Panc1 (cell line): ENCODE data around the gene ZNF287. TPM values are rescaled to one million over a fixed set of nuclear protein-coding genes. Genes with fewer than 3 reads are reported as not detected.

Source experiments
- ATAC-seq: fragments of 200-7000 bp; cut with Tn5 transposase; 2 replicates; pipeline ENCODE4 v1.9.1; 2020; ENCODE audit warnings: mild to moderate bottlenecking, moderate library complexity
- BruUV-seq: library from RNA; stranded (reverse); fragments of 400-500 nt; replicated peaks from 2 replicates; lab custom pipeline; 2021; lab: Mats Ljungman, UMichigan
- CTCF ChIA-PET: fragments of 300-600 bp; sonication (Branson Sonifier 250); formaldehyde crosslinking; loops from one replicate; lab custom pipeline; 2022; ENCODE audit warnings: antibody characterized with exemption; lab: Charles Lee
- POLR2A ChIA-PET: fragments of 300-600 bp; sonication (Branson Sonifier 250); formaldehyde crosslinking; loops from one replicate; lab custom pipeline; 2022; ENCODE audit warnings: antibody characterized with exemption; lab: Charles Lee
- DNase-seq: peaks from one replicate; pipeline ENCODE4 v3.0.0-alpha.2; 2010; ENCODE audit warnings: low read depth, low spot score
- H3K27ac ChIP-seq: 2 replicates; pipeline ENCODE4 v1.5.1; 2011; ENCODE audit warnings: mild to moderate bottlenecking, low read length, inconsistent platforms
- H3K27me3 ChIP-seq: fragments of 200-500 bp; sonication (Bioruptor generic); 2 replicates; pipeline ENCODE4 v1.6.0; 2014; ENCODE audit warnings: low read length, inconsistent platforms; ENCODE audit not compliant: control insufficient read depth, insufficient read depth
- H3K36me3 ChIP-seq: fragments of 200-500 bp; sonication (Bioruptor generic); 2 replicates; pipeline ENCODE4 v1.5.1; 2014; ENCODE audit warnings: inconsistent platforms, mild to moderate bottlenecking, low read length, moderate library complexity; ENCODE audit not compliant: control insufficient read depth, insufficient read depth
- H3K4me1 ChIP-seq: 2 replicates; pipeline ENCODE4 v1.5.1; 2011; ENCODE audit warnings: inconsistent platforms, mild to moderate bottlenecking, low read length, moderate library complexity; ENCODE audit not compliant: control insufficient read depth, insufficient read depth
- H3K4me3 ChIP-seq, 2 experiments: 2 replicates each; pipeline ENCODE4 v1.5.1; 2011 to 2012; ENCODE audit warnings: low read depth in 2 of 2, low read length in 2 of 2, mild to moderate bottlenecking in 2 of 2, inconsistent platforms in 1 of 2, moderate library complexity in 1 of 2
- H3K9me3 ChIP-seq: fragments of 200-500 bp; sonication (Bioruptor generic); 2 replicates; pipeline ENCODE4 v1.5.1; 2014; ENCODE audit warnings: low read depth, mild to moderate bottlenecking, inconsistent platforms, low read length, moderate library complexity; ENCODE audit not compliant: control insufficient read depth, insufficient read depth
- POLR2AphosphoS5 ChIP-seq: IDR thresholded peaks from 2 replicates; pipeline ENCODE4 v1.6.1; 2012; ENCODE audit warnings: mild to moderate bottlenecking, low read depth, low read length, moderate library complexity
- SIN3A ChIP-seq: IDR thresholded peaks from 2 replicates; pipeline ENCODE4 v1.6.1; 2012; ENCODE audit warnings: low read depth, mild to moderate bottlenecking, low read length, moderate library complexity, borderline replicate concordance; ENCODE audit not compliant: insufficient read depth
- TCF7L2 ChIP-seq: IDR thresholded peaks from 2 replicates; pipeline ENCODE4 v1.6.1; 2011; ENCODE audit warnings: mild to moderate bottlenecking, low read depth, low read length, inconsistent platforms
- in situ Hi-C: cut with HindIII; loops from 2 replicates; pipeline ENCODE4 v1.10.0; 2016; ENCODE audit warnings: low sequenced_read_pairs, low pct_unique_long_range_greater_than_20kb
- intact Hi-C: fragments of 100-400 bp; cut with micrococcal nuclease; formaldehyde crosslinking; loops from one replicate; pipeline ENCODE4 v1.10.0; 2022; ENCODE audit not compliant: unreplicated experiment
- total RNA-seq: library from RNA; stranded (reverse); gene quantifications from one replicate; pipeline ENCODE4 v1.2.1, GENCODE V29; 2021; ENCODE audit not compliant: unreplicated experiment
- TF ChIP-seq, protein P1 (sequence below): fragments of 450-650 bp; IDR thresholded peaks from 2 replicates; pipeline ENCODE4 v1.5.1; 2017; ENCODE audit warnings: mild to moderate bottlenecking
- TF ChIP-seq, protein P2 (sequence below), 2 experiments: IDR thresholded peaks; 2 replicates each; pipeline ENCODE4 v1.6.1; 2011 to 2012; ENCODE audit warnings: low read depth in 2 of 2, control low read depth in 1 of 2, low read length in 1 of 2, mild to moderate bottlenecking in 1 of 2, moderate library complexity in 1 of 2; ENCODE audit not compliant: insufficient read depth in 1 of 2

The ZNF287 gene
- total RNA-seq, 1 experiment from 2014 or later = 12.3 TPM

DNA sequence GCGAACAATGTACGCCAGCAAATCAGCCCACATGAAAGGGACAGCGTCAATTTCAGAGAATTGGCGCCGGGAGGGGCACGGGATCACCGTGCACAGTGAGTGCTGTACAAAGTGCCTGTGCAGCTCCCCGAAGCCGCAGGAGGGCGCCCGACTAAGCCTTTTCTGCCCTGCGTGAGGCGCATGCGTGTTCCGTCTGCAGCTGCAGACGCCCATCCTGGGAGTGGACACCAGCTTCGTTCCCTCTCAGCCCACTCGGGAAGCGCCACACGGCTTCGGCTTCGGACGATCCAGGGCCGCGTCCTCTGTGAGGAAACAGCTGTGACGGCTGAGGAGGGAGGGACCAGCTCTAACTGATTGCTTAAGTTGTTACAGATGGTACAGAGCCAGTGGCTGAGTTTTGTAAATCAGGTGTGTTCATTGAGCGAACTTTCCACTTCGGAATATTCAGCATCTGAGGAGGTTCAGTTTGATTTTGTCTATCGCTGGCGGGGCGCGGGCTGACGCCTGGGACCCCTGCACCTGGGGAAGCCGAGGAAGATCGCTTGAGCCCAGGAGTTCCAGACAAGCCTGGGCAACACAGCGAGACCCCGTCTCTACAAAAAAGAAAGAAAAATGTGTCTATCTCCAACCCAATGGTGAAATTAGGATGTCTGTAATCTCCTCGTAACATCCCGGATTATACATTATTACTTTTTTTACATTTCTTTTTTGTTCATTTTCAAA, 15.4 kb upstream of the ZNF287 start:
- CTCF ChIA-PET = interaction anchor here (0.6 kb wide), 4 partner anchors 10 to 330 kb away, joined by 3 to 8 read pairs (median 4); no protein-coding TSS in a partner anchor
- no peaks in the 10 kb centered on the region for H3K27me3 ChIP-seq
- intact Hi-C loops (loop anchor here (5.0 kb wide), 1 partner anchor 47 kb away; no protein-coding TSS in a partner anchor), in situ Hi-C loops (no loop called here)
- H3K36me3 ChIP-seq = no peaks in the 10 kb centered on the region
- no TSS peak for BruUV-seq
- peak overlapping the region; percentile 68 for H3K27ac ChIP-seq
- peak; percentile 66; the same call in 1 of the 2 replicates for TF ChIP-seq POLR2AphosphoS5
- TF ChIP-seq, protein P1, sequence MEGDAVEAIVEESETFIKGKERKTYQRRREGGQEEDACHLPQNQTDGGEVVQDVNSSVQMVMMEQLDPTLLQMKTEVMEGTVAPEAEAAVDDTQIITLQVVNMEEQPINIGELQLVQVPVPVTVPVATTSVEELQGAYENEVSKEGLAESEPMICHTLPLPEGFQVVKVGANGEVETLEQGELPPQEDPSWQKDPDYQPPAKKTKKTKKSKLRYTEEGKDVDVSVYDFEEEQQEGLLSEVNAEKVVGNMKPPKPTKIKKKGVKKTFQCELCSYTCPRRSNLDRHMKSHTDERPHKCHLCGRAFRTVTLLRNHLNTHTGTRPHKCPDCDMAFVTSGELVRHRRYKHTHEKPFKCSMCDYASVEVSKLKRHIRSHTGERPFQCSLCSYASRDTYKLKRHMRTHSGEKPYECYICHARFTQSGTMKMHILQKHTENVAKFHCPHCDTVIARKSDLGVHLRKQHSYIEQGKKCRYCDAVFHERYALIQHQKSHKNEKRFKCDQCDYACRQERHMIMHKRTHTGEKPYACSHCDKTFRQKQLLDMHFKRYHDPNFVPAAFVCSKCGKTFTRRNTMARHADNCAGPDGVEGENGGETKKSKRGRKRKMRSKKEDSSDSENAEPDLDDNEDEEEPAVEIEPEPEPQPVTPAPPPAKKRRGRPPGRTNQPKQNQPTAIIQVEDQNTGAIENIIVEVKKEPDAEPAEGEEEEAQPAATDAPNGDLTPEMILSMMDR = peak; percentile 98
- no peak for TF ChIP-seq SIN3A
- peak; percentile 82 for TF ChIP-seq TCF7L2
- TF ChIP-seq, protein P2, sequence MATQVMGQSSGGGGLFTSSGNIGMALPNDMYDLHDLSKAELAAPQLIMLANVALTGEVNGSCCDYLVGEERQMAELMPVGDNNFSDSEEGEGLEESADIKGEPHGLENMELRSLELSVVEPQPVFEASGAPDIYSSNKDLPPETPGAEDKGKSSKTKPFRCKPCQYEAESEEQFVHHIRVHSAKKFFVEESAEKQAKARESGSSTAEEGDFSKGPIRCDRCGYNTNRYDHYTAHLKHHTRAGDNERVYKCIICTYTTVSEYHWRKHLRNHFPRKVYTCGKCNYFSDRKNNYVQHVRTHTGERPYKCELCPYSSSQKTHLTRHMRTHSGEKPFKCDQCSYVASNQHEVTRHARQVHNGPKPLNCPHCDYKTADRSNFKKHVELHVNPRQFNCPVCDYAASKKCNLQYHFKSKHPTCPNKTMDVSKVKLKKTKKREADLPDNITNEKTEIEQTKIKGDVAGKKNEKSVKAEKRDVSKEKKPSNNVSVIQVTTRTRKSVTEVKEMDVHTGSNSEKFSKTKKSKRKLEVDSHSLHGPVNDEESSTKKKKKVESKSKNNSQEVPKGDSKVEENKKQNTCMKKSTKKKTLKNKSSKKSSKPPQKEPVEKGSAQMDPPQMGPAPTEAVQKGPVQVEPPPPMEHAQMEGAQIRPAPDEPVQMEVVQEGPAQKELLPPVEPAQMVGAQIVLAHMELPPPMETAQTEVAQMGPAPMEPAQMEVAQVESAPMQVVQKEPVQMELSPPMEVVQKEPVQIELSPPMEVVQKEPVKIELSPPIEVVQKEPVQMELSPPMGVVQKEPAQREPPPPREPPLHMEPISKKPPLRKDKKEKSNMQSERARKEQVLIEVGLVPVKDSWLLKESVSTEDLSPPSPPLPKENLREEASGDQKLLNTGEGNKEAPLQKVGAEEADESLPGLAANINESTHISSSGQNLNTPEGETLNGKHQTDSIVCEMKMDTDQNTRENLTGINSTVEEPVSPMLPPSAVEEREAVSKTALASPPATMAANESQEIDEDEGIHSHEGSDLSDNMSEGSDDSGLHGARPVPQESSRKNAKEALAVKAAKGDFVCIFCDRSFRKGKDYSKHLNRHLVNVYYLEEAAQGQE (IDR thresholded peaks at IDR 0.05; ENCODE audit: insufficient read depth in 1 of 2, low read depth in 2 of 2, low read length in 1 of 2) = peak; percentile 35 to 55; a peak in 2 of 4 replicates
- POLR2A ChIA-PET = interaction anchor here (0.5 kb wide), 1 partner anchor 428 kb away, joined by 3 read pairs; no protein-coding TSS in a partner anchor
- H3K9me3 ChIP-seq = no peaks in the 10 kb centered on the region
- peak; percentile 97 for ATAC-seq
- peak overlapping the region; percentile 59 to 84 for H3K4me3 ChIP-seq
- peaks cover 3% of the 10 kb centered on the region; the same call in 1 of the 2 replicates for H3K4me1 ChIP-seq
- DNase-seq = peak; percentile 55

DNA sequence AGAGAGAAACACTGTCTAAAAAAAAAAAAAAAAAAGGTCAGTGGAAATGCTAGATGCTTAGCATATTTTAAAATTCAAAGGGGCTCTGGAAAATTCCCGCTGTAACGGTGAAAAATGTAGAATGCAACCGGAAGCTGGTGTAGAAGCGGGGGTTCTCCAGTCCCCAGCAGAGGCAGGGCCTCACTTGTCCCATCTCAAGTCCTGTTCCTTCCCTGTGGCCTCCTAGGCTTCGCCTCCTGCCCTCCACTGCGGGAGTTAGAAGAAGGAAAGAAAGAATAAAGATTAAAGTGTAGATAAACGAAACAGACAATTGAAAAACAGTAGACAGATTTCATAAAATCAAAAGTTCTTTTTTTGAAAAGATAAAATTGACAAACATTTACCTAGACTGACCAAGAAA, 14.8 kb upstream of the ZNF287 start:
- Histone ChIP-seq H3K4me1 (peaks cover 3% of the 10 kb centered on the region; the same call in 1 of the 2 replicates), H3K9me3 (no peaks in the 10 kb centered on the region), H3K36me3 (no peaks in the 10 kb centered on the region), H3K27ac (no peak overlapping the region), H3K4me3 (peak overlapping the region; percentile 59 to 84; a peak in 3 of 4 replicates), H3K27me3 (no peaks in the 10 kb centered on the region)
- ATAC-seq (no peak; the same call in 1 of the 2 replicates), DNase-seq (no peak)
- ChIA-PET POLR2A (interaction anchor here (0.5 kb wide), 1 partner anchor 429 kb away, joined by 3 read pairs; no protein-coding TSS in a partner anchor), CTCF (interaction anchor here (0.6 to 0.7 kb wide), 4 partner anchors 41 to 331 kb away, joined by 3 to 6 read pairs (median 4); no protein-coding TSS in a partner anchor)
- in situ Hi-C loops (no loop called here), intact Hi-C loops (loop anchor here (5.0 kb wide), 1 partner anchor 46 kb away; no protein-coding TSS in a partner anchor)
- TF ChIP-seq, protein P2 (IDR thresholded peaks at IDR 0.05; ENCODE audit: insufficient read depth in 1 of 2, low read depth in 2 of 2, low read length in 1 of 2) = no peak
- TF ChIP-seq, protein P1 = no peak
- TF ChIP-seq POLR2AphosphoS5 (no peak), TCF7L2 (no peak), SIN3A (no peak)
- BruUV-seq = no TSS peak
